ENCODE measurements around the gene BEST2. TPM values are rescaled to one million over a fixed set of nuclear protein-coding genes. Genes with fewer than 3 reads are reported as not detected.
A peak's percentile ranks its signal among the peaks of the same experiment; 100 is the strongest.

Gene BEST2
- total RNA-seq, 1 experiment from 2014 or later: 3.3 TPM

GRCh38 chr19:12754465-12755196, 3.0 kb downstream of the BEST2 start (continued):
- TF ChIP-seq FOXK1 (CRISPR knock-in tag; IDR thresholded peaks at IDR 0.05): no peak

DNA sequence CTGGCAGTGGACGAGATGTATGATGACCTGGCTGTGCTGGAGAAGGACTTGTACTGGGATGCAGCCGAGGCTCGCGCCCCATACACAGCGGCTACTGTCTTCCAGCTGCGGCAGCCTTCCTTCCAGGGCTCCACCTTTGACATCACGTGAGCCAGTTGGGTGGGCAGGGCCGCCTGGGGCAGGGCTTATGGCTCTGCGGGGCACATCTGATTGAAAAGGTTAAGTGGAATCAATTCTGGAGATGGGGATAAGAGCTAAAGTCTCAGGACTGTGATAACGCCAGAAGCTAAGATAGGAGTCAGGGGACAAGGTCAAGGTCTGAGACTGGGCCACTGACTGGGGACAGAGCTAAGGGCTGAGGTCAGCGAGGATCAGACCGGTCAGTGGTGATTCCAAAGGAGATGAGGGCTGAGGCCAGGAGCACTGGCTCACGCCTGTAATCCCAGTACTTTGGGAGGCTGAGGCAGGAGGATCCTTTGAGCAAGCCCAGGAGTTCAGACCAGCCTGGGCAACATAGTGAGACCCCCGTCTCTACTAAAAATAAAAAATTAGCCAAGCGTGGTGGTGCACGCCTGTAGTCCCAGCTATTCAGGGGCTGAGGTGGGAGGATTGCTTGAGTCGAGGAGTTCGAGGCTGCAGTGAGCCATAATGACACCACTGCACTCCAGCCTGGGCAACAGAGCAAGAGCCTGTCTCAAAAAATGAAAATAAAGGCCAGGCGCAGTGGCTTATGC, 4.7 kb downstream of the BEST2 start:
- Mint-ChIP-seq H3K27ac (no peak overlapping the region), H3K27me3 (ENCODE audit: low read depth) (peaks cover 28% of the 10 kb centered on the region), H3K9me3 (no peaks in the 10 kb centered on the region), H3K4me1 (peaks cover 7% of the 10 kb centered on the region), H3K36me3 (no peaks in the 10 kb centered on the region), H3K4me3 (no peak overlapping the region)
- CTCF ChIA-PET: interaction anchor here (1.2 to 2.4 kb wide), 5 partner anchors 10 to 92 kb away, joined by 4 to 24 read pairs (median 6); no protein-coding TSS in a partner anchor
- TF ChIP-seq ZNF121 (CRISPR knock-in tag; IDR thresholded peaks at IDR 0.05): peak; percentile 46; the same call in 1 of the 2 replicates
- TF ChIP-seq ZNF512 (CRISPR knock-in tag; IDR thresholded peaks at IDR 0.05; ENCODE audit: borderline replicate concordance): no peak
- DNase-seq (ENCODE audit: low spot score) (no peak), ATAC-seq (no peak)
- POLR2A ChIA-PET: no interaction called here

GRCh38 chr19:12757544-12758274, 6.1 kb downstream of the BEST2 start:
- ChIA-PET POLR2A (interaction anchor here (0.5 to 1.4 kb wide), 11 partner anchors 9 to 180 kb away, joined by 3 to 12 read pairs (median 4); partner anchors contain the start of genes CALR, FBXW9 and GCDH), CTCF (interaction anchor here (0.5 to 11.1 kb wide), 49 partner anchors 9 to 1257 kb away, joined by 3 to 341 read pairs (median 6); partner anchors contain the start of genes ECSIT, FBXW9, GCDH and GET3)
- peaks cover 2% of the 10 kb centered on the region; the same call in 1 of the 2 replicates for H3K4me1 Mint-ChIP-seq
- H3K36me3 Mint-ChIP-seq: peaks cover 5% of the 10 kb centered on the region; the same call in 1 of the 2 replicates
- ATAC-seq (peak; percentile 88), DNase-seq (ENCODE audit: low spot score) (peak; percentile 91)
- peak overlapping the region; percentile 63; the same call in 1 of the 2 replicates for H3K27ac Mint-ChIP-seq
- peak overlapping the region; percentile 59 for H3K4me3 Mint-ChIP-seq
- H3K9me3 Mint-ChIP-seq: no peaks in the 10 kb centered on the region
- peaks cover 26% of the 10 kb centered on the region for H3K27me3 Mint-ChIP-seq (ENCODE audit: low read depth)
- TF ChIP-seq ZNF416 (CRISPR knock-in tag; IDR thresholded peaks at IDR 0.05) (peak; percentile 45; the same call in 1 of the 2 replicates), SP1 (CRISPR knock-in tag; conservative IDR thresholded peaks at IDR 0.05) (peak; percentile 30; the same call in 1 of the 2 replicates), EMX1 (CRISPR knock-in tag; IDR thresholded peaks at IDR 0.05) (peak; percentile 80; the same call in 1 of the 2 replicates), FOXP1 (CRISPR knock-in tag; IDR thresholded peaks at IDR 0.05; ENCODE audit: borderline replicate concordance) (peak; percentile 18; the same call in 1 of the 2 replicates), AFF4 (CRISPR knock-in tag; IDR thresholded peaks at IDR 0.05; ENCODE audit: borderline replicate concordance) (no peak), ZNF512 (CRISPR knock-in tag; IDR thresholded peaks at IDR 0.05; ENCODE audit: borderline replicate concordance) (no peak), NR3C1 (CRISPR knock-in tag; conservative IDR thresholded peaks at IDR 0.05; ENCODE audit: low read depth) (no peak), NFE2L1 (CRISPR knock-in tag; IDR thresholded peaks at IDR 0.05) (no peak), HMGXB4 (CRISPR knock-in tag; IDR thresholded peaks at IDR 0.05) (peak; percentile 85; the same call in 1 of the 2 replicates), GTF2I (CRISPR knock-in tag; conservative IDR thresholded peaks at IDR 0.05) (no peak), ZNF121 (CRISPR knock-in tag; IDR thresholded peaks at IDR 0.05) (peak; percentile 65)
- TF ChIP-seq, protein P1, sequence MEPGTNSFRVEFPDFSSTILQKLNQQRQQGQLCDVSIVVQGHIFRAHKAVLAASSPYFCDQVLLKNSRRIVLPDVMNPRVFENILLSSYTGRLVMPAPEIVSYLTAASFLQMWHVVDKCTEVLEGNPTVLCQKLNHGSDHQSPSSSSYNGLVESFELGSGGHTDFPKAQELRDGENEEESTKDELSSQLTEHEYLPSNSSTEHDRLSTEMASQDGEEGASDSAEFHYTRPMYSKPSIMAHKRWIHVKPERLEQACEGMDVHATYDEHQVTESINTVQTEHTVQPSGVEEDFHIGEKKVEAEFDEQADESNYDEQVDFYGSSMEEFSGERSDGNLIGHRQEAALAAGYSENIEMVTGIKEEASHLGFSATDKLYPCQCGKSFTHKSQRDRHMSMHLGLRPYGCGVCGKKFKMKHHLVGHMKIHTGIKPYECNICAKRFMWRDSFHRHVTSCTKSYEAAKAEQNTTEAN (CRISPR knock-in tag; IDR thresholded peaks at IDR 0.05): no peak
- TF ChIP-seq, protein P2, sequence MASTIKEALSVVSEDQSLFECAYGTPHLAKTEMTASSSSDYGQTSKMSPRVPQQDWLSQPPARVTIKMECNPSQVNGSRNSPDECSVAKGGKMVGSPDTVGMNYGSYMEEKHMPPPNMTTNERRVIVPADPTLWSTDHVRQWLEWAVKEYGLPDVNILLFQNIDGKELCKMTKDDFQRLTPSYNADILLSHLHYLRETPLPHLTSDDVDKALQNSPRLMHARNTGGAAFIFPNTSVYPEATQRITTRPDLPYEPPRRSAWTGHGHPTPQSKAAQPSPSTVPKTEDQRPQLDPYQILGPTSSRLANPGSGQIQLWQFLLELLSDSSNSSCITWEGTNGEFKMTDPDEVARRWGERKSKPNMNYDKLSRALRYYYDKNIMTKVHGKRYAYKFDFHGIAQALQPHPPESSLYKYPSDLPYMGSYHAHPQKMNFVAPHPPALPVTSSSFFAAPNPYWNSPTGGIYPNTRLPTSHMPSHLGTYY (CRISPR knock-in tag; IDR thresholded peaks at IDR 0.05): peak; percentile 66; the same call in 1 of the 2 replicates
- TF ChIP-seq, protein P3, sequence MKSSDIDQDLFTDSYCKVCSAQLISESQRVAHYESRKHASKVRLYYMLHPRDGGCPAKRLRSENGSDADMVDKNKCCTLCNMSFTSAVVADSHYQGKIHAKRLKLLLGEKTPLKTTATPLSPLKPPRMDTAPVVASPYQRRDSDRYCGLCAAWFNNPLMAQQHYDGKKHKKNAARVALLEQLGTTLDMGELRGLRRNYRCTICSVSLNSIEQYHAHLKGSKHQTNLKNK (CRISPR knock-in tag; IDR thresholded peaks at IDR 0.05): no peak

Data from WTC11 (cell line).